Keratinocyte (primary cell): Measurements from ENCODE around the gene CHI3L1. TPM values are rescaled to one million over a fixed set of nuclear protein-coding genes. Genes with fewer than 3 reads are reported as not detected.

ENCODE experiments used
- DNase-seq: peaks from one replicate; pipeline ENCODE4 v3.0.0-alpha.2; 2011; ENCODE audit warnings: low read depth, missing footprints, low spot score
- FAIRE-seq: peaks from 2 replicates; lab custom pipeline; 2011; peaks lifted over from hg19 to GRCh38; lab: Jason Lieb, UNC
- H2AFZ ChIP-seq: 2 replicates; pipeline ENCODE4 v1.6.0; 2012; ENCODE audit warnings: low read length, control low read depth, inconsistent platforms; ENCODE audit not compliant: control insufficient read depth
- H3K27ac ChIP-seq: 2 replicates; pipeline ENCODE4 v1.5.1; 2011; ENCODE audit warnings: low read length; ENCODE audit not compliant: control insufficient read depth, insufficient read depth
- H3K27me3 ChIP-seq: 3 replicates; pipeline ENCODE4 v1.6.0; 2011; ENCODE audit warnings: low read length; ENCODE audit not compliant: control insufficient read depth, insufficient read depth; ENCODE audit errors: extremely low read depth
- H3K36me3 ChIP-seq, 2 experiments: 2 replicates in 1 of 2; 3 replicates in 1 of 2; pipeline ENCODE4 v1.5.1; 2011; ENCODE audit warnings: low read length in 2 of 2, mild to moderate bottlenecking in 1 of 2; ENCODE audit not compliant: control insufficient read depth in 2 of 2, insufficient read depth in 2 of 2; ENCODE audit errors: extremely low read depth in 1 of 2
- H3K4me1 ChIP-seq: 3 replicates; pipeline ENCODE4 v1.5.1; 2011; ENCODE audit warnings: low read length; ENCODE audit not compliant: control insufficient read depth, insufficient read depth; ENCODE audit errors: extremely low read depth
- H3K4me2 ChIP-seq: 3 replicates; pipeline ENCODE4 v1.6.0; 2011; ENCODE audit warnings: low read depth, low read length; ENCODE audit not compliant: control insufficient read depth, insufficient read depth; ENCODE audit errors: extremely low read depth
- H3K4me3 ChIP-seq, 3 experiments: fragments of 200-600 bp in 1 of 3; sonication (generic) in 1 of 3; 2 replicates in 2 of 3; 3 replicates in 1 of 3; pipeline ENCODE4 v1.5.1; 2011 to 2016; ENCODE audit warnings: low read length in 3 of 3, mild to moderate bottlenecking in 3 of 3, control low read depth in 2 of 3, inconsistent platforms in 1 of 3, low read depth in 1 of 3, mixed read lengths in 1 of 3, mixed run types in 1 of 3, moderate library complexity in 1 of 3; ENCODE audit not compliant: control insufficient read depth in 2 of 3, insufficient read depth in 2 of 3; ENCODE audit errors: extremely low read depth in 1 of 3
- H3K79me2 ChIP-seq: 2 replicates; pipeline ENCODE4 v1.6.0; 2012; ENCODE audit warnings: low read length; ENCODE audit not compliant: control insufficient read depth, insufficient read depth
- H3K9ac ChIP-seq: 3 replicates; pipeline ENCODE4 v1.6.0; 2011; ENCODE audit warnings: low read length; ENCODE audit not compliant: control insufficient read depth, insufficient read depth; ENCODE audit errors: extremely low read depth
- H3K9me1 ChIP-seq: 3 replicates; pipeline ENCODE4 v1.6.0; 2011; ENCODE audit warnings: low read length; ENCODE audit not compliant: control insufficient read depth, insufficient read depth; ENCODE audit errors: extremely low read depth
- H3K9me3 ChIP-seq: 2 replicates; pipeline ENCODE4 v1.5.1; 2012; ENCODE audit warnings: low read depth, low read length; ENCODE audit not compliant: control insufficient read depth
- H4K20me1 ChIP-seq: 3 replicates; pipeline ENCODE4 v1.6.0; 2011; ENCODE audit warnings: low read length; ENCODE audit not compliant: control insufficient read depth, insufficient read depth; ENCODE audit errors: extremely low read depth
- EZH2 ChIP-seq: IDR thresholded peaks from one replicate; pipeline ENCODE4 v1.6.1; 2012; ENCODE audit warnings: inconsistent platforms, mild to moderate bottlenecking, low read length, moderate library complexity
- dilution Hi-C: fragments of 300-500 bp; cut with MboI; formaldehyde crosslinking; loops from one replicate; pipeline ENCODE4 v1.7.0; 2020; ENCODE audit warnings: low sequenced_read_pairs; ENCODE audit not compliant: extremely low pct_ligation_motif_present
- polyA plus RNA-seq, 5 experiments: library from polyadenylated mRNA; depleted of rRNA in 3 of 5; stranded (reverse) in 3 of 5; stranded (forward) in 1 of 5; unstranded in 1 of 5; fragments of >200 nt; gene quantifications; 1 replicate in 1 of 5; 2 replicates in 3 of 5; 3 replicates in 1 of 5; pipeline versions ENCODE4 v1.2.1 to v1.2.3, GENCODE V29; 2011 to 2012; ENCODE audit warnings: missing spikeins in 2 of 5, low read depth in 1 of 5, low replicate concordance in 1 of 5
- TF ChIP-seq, protein P1 (sequence below), 3 experiments: IDR thresholded peaks in 1 of 3; conservative IDR thresholded peaks in 1 of 3; optimal IDR thresholded peaks in 1 of 3; 2 replicates in 2 of 3; 3 replicates in 1 of 3; pipeline versions ENCODE3 to v1.5.1; 2011; ENCODE audit warnings: low read length in 3 of 3, mild to moderate bottlenecking in 3 of 3, moderate library complexity in 2 of 3, control low read depth in 1 of 3, inconsistent platforms in 1 of 3; ENCODE audit not compliant: insufficient read depth in 2 of 3; ENCODE audit errors: extremely low read depth in 1 of 3

Gene CHI3L1
- polyA plus RNA-seq, 1 donor (not counting 4 experiments of a cell fraction or from before 2014, with no cell fraction given) = 0.20 TPM

DNA sequence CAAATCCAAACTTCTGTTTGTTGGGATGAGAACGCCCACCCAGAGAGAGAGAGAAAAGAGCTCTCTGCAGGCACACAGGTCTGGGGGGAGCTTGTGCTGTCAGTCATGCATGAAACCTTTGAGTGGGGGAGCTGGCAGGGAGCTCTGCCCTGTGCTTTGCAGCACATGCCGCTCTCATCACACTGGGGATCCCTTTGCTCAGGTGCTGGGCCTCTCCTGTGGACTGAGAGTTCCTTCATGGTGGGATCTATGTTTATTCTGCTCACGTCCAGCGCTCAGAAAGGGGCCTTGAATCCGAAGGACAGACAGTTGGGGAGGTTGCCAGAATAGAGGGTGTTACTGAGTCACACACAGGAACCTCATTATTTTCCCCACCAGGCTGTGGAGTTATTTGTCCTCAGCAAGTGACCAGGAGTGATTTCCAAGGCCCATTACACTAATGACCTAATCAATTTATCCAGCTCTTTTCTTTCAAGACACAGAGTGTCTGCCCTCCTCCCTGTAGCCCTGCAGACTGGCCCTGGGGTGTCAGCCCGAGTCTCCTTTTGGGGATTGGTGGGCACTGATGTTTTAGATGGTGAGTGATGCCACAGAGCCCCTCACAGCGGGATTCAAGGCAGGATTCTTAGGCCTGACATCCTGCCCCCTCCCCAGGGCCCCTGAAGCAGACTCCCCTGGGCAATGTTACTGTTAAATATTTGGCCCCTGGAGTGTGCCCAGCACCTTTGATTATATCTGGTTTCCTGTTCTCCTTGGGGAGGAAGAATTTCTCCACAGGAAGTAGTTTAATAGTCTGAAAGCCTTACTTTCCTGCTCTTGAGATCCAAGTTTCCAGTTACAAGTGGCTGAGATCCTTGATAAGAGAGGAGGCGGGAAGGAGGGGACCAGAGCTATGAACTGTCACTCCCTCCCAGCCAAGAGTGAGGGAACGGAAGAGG, 33.2 kb downstream of the CHI3L1 start:
- Histone ChIP-seq H3K4me3 (no peak overlapping the region), H3K4me2 (no peak overlapping the region), H3K9me1 (no peaks in the 10 kb centered on the region), H3K36me3 (no peaks in the 10 kb centered on the region), H3K79me2 (no peaks in the 10 kb centered on the region), H3K27ac (no peak overlapping the region), H3K27me3 (no peaks in the 10 kb centered on the region), H3K9ac (no peak overlapping the region), H3K4me1 (peaks cover 19% of the 10 kb centered on the region), H2AFZ (no peak overlapping the region), H3K9me3 (peaks cover under 1% of the 10 kb centered on the region), H4K20me1 (no peaks in the 10 kb centered on the region)
- DNase-seq = no peak
- dilution Hi-C loops = no loop called here
- no peak for FAIRE-seq
- TF ChIP-seq, protein P1, sequence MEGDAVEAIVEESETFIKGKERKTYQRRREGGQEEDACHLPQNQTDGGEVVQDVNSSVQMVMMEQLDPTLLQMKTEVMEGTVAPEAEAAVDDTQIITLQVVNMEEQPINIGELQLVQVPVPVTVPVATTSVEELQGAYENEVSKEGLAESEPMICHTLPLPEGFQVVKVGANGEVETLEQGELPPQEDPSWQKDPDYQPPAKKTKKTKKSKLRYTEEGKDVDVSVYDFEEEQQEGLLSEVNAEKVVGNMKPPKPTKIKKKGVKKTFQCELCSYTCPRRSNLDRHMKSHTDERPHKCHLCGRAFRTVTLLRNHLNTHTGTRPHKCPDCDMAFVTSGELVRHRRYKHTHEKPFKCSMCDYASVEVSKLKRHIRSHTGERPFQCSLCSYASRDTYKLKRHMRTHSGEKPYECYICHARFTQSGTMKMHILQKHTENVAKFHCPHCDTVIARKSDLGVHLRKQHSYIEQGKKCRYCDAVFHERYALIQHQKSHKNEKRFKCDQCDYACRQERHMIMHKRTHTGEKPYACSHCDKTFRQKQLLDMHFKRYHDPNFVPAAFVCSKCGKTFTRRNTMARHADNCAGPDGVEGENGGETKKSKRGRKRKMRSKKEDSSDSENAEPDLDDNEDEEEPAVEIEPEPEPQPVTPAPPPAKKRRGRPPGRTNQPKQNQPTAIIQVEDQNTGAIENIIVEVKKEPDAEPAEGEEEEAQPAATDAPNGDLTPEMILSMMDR (optimal IDR thresholded peaks at IDR 0.05 in 1 of 3, IDR thresholded peaks at IDR 0.05 in 1 of 3, conservative IDR thresholded peaks at IDR 0.05 in 1 of 3; ENCODE audit: extremely low read depth in 1 of 3, insufficient read depth in 2 of 3, low read length in 3 of 3) = no peak
- no peak for TF ChIP-seq EZH2

GRCh38 chr1:203152158-203153034, 34.1 kb downstream of the CHI3L1 start:
- no peaks in the 10 kb centered on the region for H3K9me1 ChIP-seq
- no peaks in the 10 kb centered on the region for H3K9me3 ChIP-seq
- H4K20me1 ChIP-seq = no peaks in the 10 kb centered on the region
- H3K27ac ChIP-seq = no peak overlapping the region
- H3K79me2 ChIP-seq = no peaks in the 10 kb centered on the region
- TF ChIP-seq, protein P1 (optimal IDR thresholded peaks at IDR 0.05 in 1 of 3, IDR thresholded peaks at IDR 0.05 in 1 of 3, conservative IDR thresholded peaks at IDR 0.05 in 1 of 3; ENCODE audit: extremely low read depth in 1 of 3, insufficient read depth in 2 of 3, low read length in 3 of 3) = no peak
- no peak for TF ChIP-seq EZH2
- H3K4me2 ChIP-seq = no peak overlapping the region
- FAIRE-seq = peak; percentile 34
- peaks cover 19% of the 10 kb centered on the region for H3K4me1 ChIP-seq
- no peak overlapping the region for H2AFZ ChIP-seq
- H3K4me3 ChIP-seq = no peak overlapping the region
- H3K9ac ChIP-seq = no peak overlapping the region
- no peak for DNase-seq
- dilution Hi-C loops = no loop called here
- H3K27me3 ChIP-seq = no peaks in the 10 kb centered on the region
- H3K36me3 ChIP-seq = no peaks in the 10 kb centered on the region
